CD4-positive, alpha-beta memory T cell (primary cell): ENCODE results near the gene DND1. TPM values are rescaled to one million over a fixed set of nuclear protein-coding genes. Genes with fewer than 3 reads are reported as not detected.
"Not testable (repeated sequence)": the region's sequence is repeated elsewhere in the genome, so short reads cannot be mapped to it uniquely, and the experiment has no call there.

ENCODE experiments used
- CTCF ChIA-PET: fragments of 350-600 bp; sonication (Branson Sonifier 250); formaldehyde crosslinking; loops from one replicate; lab custom pipeline; 2021; ENCODE audit warnings: inconsistent platforms; ENCODE audit not compliant: partially characterized antibody; lab: Charles Lee
- POLR2A ChIA-PET: fragments of 350-600 bp; sonication (Branson Sonifier 250); formaldehyde crosslinking; loops from one replicate; lab custom pipeline; 2021; ENCODE audit not compliant: partially characterized antibody; lab: Charles Lee
- DNase-seq, 5 donors: peaks; one replicate each; pipeline versions ENCODE4 v3.0.0 to v3.0.0-alpha.2; 2020 to 2022; ENCODE audit warnings: mixed read lengths in 1 of 5
- H3K27ac ChIP-seq: one replicate; pipeline ENCODE4 v1.7.0; 2013; ENCODE audit warnings: low read depth, low read length
- H3K27me3 ChIP-seq: 2 replicates; pipeline ENCODE4 v1.7.0; 2013; ENCODE audit warnings: mild to moderate bottlenecking, low read length, moderate library complexity; ENCODE audit not compliant: insufficient read depth
- H3K36me3 ChIP-seq: 2 replicates; pipeline ENCODE4 v1.7.0; 2013; ENCODE audit warnings: mild to moderate bottlenecking, low read length, moderate library complexity; ENCODE audit not compliant: insufficient read depth
- H3K4me1 ChIP-seq: 2 replicates; pipeline ENCODE4 v1.7.0; 2013; ENCODE audit warnings: mild to moderate bottlenecking, low read length, moderate library complexity; ENCODE audit not compliant: insufficient read depth
- H3K4me3 ChIP-seq, 2 donors: one replicate each; pipeline ENCODE4 v1.7.0; 2013; ENCODE audit warnings: low read length in 2 of 2, mild to moderate bottlenecking in 1 of 2
- H3K9me3 ChIP-seq, 2 donors: one replicate each; pipeline ENCODE4 v1.7.0; 2013; ENCODE audit warnings: low read length in 2 of 2, control low read depth in 1 of 2; ENCODE audit not compliant: control insufficient read depth in 1 of 2
- H3K27ac Mint-ChIP-seq, 7 donors: one replicate each; pipeline ENCODE4 v1.8.0; 2020 to 2021; ENCODE audit warnings: mixed read lengths in 7 of 7, mild to moderate bottlenecking in 6 of 7, inconsistent platforms in 3 of 7, moderate library complexity in 3 of 7
- H3K27me3 Mint-ChIP-seq, 2 donors: one replicate each; pipeline ENCODE4 v1.8.0; 2020 to 2021; ENCODE audit warnings: mixed read lengths in 2 of 2
- H3K36me3 Mint-ChIP-seq, 2 donors: one replicate each; pipeline ENCODE4 v1.8.0; 2020 to 2021; ENCODE audit warnings: mixed read lengths in 2 of 2, inconsistent platforms in 1 of 2, mild to moderate bottlenecking in 1 of 2
- H3K4me1 Mint-ChIP-seq, 4 donors: one replicate each; pipeline ENCODE4 v1.8.0; 2020 to 2021; ENCODE audit warnings: mixed read lengths in 4 of 4, mild to moderate bottlenecking in 1 of 4
- H3K4me3 Mint-ChIP-seq, 8 donors: one replicate each; pipeline ENCODE4 v1.8.0; 2020 to 2021; ENCODE audit warnings: mixed read lengths in 8 of 8, mild to moderate bottlenecking in 7 of 8, moderate library complexity in 6 of 8, inconsistent platforms in 3 of 8
- H3K9me3 Mint-ChIP-seq, 8 donors: one replicate each; pipeline ENCODE4 v1.8.0; 2020 to 2021; ENCODE audit warnings: mixed read lengths in 8 of 8, mild to moderate bottlenecking in 5 of 8, inconsistent platforms in 3 of 8, moderate library complexity in 1 of 8
- intact Hi-C: fragments of 100-400 bp; cut with micrococcal nuclease; formaldehyde crosslinking; loops from one replicate; pipeline ENCODE4 v1.15.1; 2023
- polyA plus RNA-seq, 2 donors: library from polyadenylated mRNA; unstranded; fragments of 300-500 nt; fragmentation: Illumina TruSeq; gene quantifications; one replicate each; pipeline ENCODE4 v1.2.3, GENCODE V29; 2021
- total RNA-seq, 2 experiments: library from RNA; stranded (reverse); gene quantifications; one replicate each; pipeline ENCODE4 v1.2.3, GENCODE V29; 2021

The DND1 gene
- total and polyA plus RNA-seq, 4 experiments from 2014 or later: 4.0 to 5.0 TPM; not detected in 2

DNA sequence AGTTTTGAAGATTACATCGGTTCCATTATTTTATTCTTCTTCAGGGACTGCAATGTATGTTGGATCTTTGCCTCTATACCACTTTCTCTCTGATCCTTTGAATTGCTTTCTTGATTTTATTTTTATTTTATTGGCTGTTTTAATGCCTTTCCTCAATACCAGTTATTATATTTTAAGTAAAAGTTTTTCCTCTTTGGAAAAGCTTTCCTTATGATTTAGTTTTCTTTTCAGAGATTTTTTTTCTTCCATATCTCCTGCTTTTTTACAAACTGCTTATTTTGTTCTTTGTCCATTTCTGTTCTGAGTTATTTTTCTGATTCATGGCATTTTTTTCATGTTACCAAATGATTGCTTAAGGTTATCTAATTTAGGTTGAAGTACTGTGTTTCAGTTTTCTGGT is 38.4 kb upstream of the DND1 start:
- Mint-ChIP-seq H3K4me1 (peaks cover 14 to 32% (median 22%) of the 10 kb centered on the region in 4 donors), H3K27me3 (peaks cover 0 to 8% of the 10 kb centered on the region in 2 donors), H3K4me3 (peak overlapping the region; percentile 53 to 100 (median 96)), H3K27ac (peak overlapping the region; percentile 91 to 100 (median 98)), H3K9me3 (peaks cover 0 to 9% (median 3%) of the 10 kb centered on the region in 8 donors), H3K36me3 (peaks cover 7 to 22% of the 10 kb centered on the region in 2 donors)
- H3K4me1 ChIP-seq: peaks cover 19% of the 10 kb centered on the region
- H3K27ac ChIP-seq: peak overlapping the region; percentile 82
- CTCF ChIA-PET: interaction anchor here (1.0 to 2.6 kb wide), 13 partner anchors 9 to 353 kb away, joined by 3 to 23 read pairs (median 5); partner anchors contain the start of genes CD14, EIF4EBP3, IK and NDUFA2
- intact Hi-C loops: loop anchor here (1.0 to 2.0 kb wide), 7 partner anchors 11 to 537 kb away; partner anchors contain the start of genes ANKHD1, CYSTM1, HARS1 and HARS2
- DNase-seq: no peak
- POLR2A ChIA-PET: interaction anchor here (0.9 to 5.2 kb wide), 18 partner anchors 8 to 1418 kb away, joined by 3 to 68 read pairs (median 10); partner anchors contain the start of genes ANKHD1, APBB3, CD14 and EIF4EBP3
- H3K27me3 ChIP-seq: no peaks in the 10 kb centered on the region
- H3K36me3 ChIP-seq: no peaks in the 10 kb centered on the region
- no peaks in the 10 kb centered on the region for H3K9me3 ChIP-seq
- no peak overlapping the region for H3K4me3 ChIP-seq

DNA sequence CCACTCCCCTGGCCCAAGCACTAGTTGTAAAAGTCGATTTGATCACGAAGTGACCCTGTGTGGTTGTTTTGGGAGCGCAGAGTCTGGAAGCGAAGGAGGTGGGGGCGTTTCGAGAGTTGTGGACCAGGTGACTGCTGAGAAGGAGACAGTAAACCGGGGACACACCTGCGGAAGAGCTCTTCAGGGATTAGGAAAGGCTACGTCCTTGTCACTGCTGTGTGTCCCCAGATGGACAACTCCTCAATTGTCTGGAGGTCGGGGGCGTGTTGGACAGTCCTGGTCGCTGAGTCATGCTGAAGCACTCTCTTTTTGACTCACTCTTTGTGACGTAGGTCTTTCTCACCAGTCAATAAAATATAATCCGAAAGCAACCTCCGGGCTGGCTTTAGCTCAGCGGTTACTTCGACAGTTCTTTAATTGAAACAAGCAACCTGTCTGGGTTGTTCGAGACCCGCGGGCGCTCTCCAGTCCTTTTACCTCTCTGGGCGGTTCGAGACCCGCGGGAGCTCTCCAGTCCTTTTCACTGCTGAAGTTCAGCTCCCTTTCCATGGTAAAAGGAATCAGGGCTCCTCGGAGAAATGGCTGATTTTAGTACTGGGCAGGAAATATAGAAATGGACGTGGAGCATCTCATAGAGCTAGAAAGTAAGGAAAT is 37.6 kb upstream of the DND1 start:
- POLR2A ChIA-PET: interaction anchor here (0.6 to 5.2 kb wide), 29 partner anchors 9 to 1417 kb away, joined by 3 to 68 read pairs (median 5); partner anchors contain the start of genes ANKHD1, APBB3, CD14 and EIF4EBP3

DNA sequence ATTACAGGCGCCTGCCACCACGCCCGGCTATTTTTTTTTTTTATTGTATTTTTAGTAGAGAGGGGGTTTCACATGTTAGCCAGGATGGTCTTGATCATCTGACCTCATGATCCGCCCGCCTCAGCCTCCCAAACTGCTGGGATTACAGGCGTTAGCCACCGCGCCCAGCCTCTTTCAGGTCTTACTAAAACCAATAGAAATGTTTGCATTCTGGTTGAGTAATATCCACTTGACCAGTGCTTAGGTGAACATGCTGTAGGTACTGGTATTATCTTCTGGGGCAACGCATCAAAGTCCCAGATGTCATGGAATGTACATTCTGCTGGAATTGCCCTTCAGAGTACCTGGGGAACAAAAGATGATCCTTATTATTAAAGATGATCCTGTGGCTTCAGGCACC is 35.4 kb upstream of the DND1 start:
- H3K4me3 ChIP-seq, H3K27me3 ChIP-seq, H3K27me3 Mint-ChIP-seq, H3K27ac ChIP-seq, H3K9me3 Mint-ChIP-seq, DNase-seq, CTCF ChIA-PET, H3K9me3 ChIP-seq: not testable (repeated sequence)
- H3K36me3 ChIP-seq: peaks cover 27% of the 10 kb centered on the region
- H3K4me1 Mint-ChIP-seq: peaks cover 14 to 32% (median 23%) of the 10 kb centered on the region in 4 donors
- intact Hi-C loops: loop anchor here (10.0 kb wide), 1 partner anchor 604 kb away; no protein-coding TSS in a partner anchor
- H3K27ac Mint-ChIP-seq: peak overlapping the region in 2 of 7 donors; percentile 73 to 100
- POLR2A ChIA-PET: interaction anchor here (1.4 to 5.2 kb wide), 6 partner anchors 7 to 308 kb away, joined by 3 to 68 read pairs (median 59); partner anchors contain the start of genes ANKHD1, HARS1, HARS2 and IK
- H3K4me1 ChIP-seq: peaks cover 19% of the 10 kb centered on the region
- peak overlapping the region in 2 of 8 donors; percentile 65 to 99 for H3K4me3 Mint-ChIP-seq
- peaks cover 30 to 47% of the 10 kb centered on the region in 2 donors for H3K36me3 Mint-ChIP-seq

More for the DNA sequence above, 37.6 kb upstream of the DND1 start:
- Mint-ChIP-seq H3K36me3 (peaks cover 13 to 28% of the 10 kb centered on the region in 2 donors), H3K4me3 (peak overlapping the region; percentile 96 to 100 (median 99)), H3K27ac (peak overlapping the region; percentile 97 to 100 (median 99)), H3K27me3 (peaks cover 0 to 8% of the 10 kb centered on the region in 2 donors), H3K4me1 (peaks cover 15 to 32% (median 23%) of the 10 kb centered on the region in 4 donors), H3K9me3 (peaks cover 0 to 9% (median 3%) of the 10 kb centered on the region in 8 donors)
- CTCF ChIA-PET: interaction anchor here (1.1 to 2.6 kb wide), 17 partner anchors 10 to 609 kb away, joined by 3 to 23 read pairs (median 4); partner anchors contain the start of genes CD14, EIF4EBP3, IK and NDUFA2
- Histone ChIP-seq H3K36me3 (peaks cover 7% of the 10 kb centered on the region), H3K27me3 (no peaks in the 10 kb centered on the region), H3K27ac (peak overlapping the region; percentile 82), H3K9me3 (no peaks in the 10 kb centered on the region), H3K4me3 (peak overlapping the region; percentile 71 to 92), H3K4me1 (peaks cover 19% of the 10 kb centered on the region)
- peak; percentile 86 to 95 (median 93) for DNase-seq
- intact Hi-C loops: loop anchor here (1.0 to 2.0 kb wide), 7 partner anchors 11 to 536 kb away; partner anchors contain the start of genes ANKHD1, CYSTM1, HARS1 and HARS2

DNA sequence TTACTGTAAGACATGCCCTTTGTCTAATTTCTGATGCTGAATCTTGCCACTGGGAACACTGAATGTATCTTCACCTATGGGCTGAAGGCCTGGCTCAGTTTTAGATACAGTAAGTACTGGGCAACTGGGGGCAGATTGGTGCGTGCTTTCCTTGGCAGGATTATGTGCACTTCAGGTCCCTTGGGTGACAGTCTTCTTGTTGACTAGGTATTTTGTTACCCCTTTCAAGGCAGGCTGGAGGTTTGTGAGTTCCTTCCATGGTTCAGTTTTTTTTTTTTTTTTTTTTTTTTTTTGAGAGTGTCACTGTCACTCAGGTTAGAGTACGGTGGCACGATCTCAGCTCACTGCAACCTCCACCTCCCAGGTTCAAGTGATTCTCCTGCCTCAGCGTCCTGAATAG is 34.4 kb upstream of the DND1 start:
- Mint-ChIP-seq H3K27me3 (peaks cover 0 to 8% of the 10 kb centered on the region in 2 donors), H3K36me3 (peaks cover 37 to 54% of the 10 kb centered on the region in 2 donors), H3K4me1 (peaks cover 11 to 28% (median 21%) of the 10 kb centered on the region in 4 donors), H3K27ac (peak overlapping the region in 6 of 7 donors; percentile 1 to 79 (median 38)), H3K9me3 (peaks cover 0 to 9% (median 3%) of the 10 kb centered on the region in 8 donors), H3K4me3 (peak overlapping the region in 2 of 8 donors; percentile 25 to 49)
- Histone ChIP-seq H3K9me3 (no peaks in the 10 kb centered on the region), H3K27me3 (no peaks in the 10 kb centered on the region), H3K27ac (no peak overlapping the region), H3K36me3 (peaks cover 33% of the 10 kb centered on the region), H3K4me1 (peaks cover 19% of the 10 kb centered on the region), H3K4me3 (no peak overlapping the region)
- intact Hi-C loops: loop anchor here (10.0 kb wide), 1 partner anchor 603 kb away; no protein-coding TSS in a partner anchor
- ChIA-PET POLR2A (interaction anchor here (1.4 to 5.0 kb wide), 4 partner anchors 18 to 307 kb away, joined by 3 to 68 read pairs (median 32); partner anchors contain the start of genes ANKHD1, HARS1, HARS2 and IK), CTCF (interaction anchor here (0.6 to 0.7 kb wide), 2 partner anchors 18 to 305 kb away, joined by 4 read pairs; no protein-coding TSS in a partner anchor)
- no peak for DNase-seq

DNA sequence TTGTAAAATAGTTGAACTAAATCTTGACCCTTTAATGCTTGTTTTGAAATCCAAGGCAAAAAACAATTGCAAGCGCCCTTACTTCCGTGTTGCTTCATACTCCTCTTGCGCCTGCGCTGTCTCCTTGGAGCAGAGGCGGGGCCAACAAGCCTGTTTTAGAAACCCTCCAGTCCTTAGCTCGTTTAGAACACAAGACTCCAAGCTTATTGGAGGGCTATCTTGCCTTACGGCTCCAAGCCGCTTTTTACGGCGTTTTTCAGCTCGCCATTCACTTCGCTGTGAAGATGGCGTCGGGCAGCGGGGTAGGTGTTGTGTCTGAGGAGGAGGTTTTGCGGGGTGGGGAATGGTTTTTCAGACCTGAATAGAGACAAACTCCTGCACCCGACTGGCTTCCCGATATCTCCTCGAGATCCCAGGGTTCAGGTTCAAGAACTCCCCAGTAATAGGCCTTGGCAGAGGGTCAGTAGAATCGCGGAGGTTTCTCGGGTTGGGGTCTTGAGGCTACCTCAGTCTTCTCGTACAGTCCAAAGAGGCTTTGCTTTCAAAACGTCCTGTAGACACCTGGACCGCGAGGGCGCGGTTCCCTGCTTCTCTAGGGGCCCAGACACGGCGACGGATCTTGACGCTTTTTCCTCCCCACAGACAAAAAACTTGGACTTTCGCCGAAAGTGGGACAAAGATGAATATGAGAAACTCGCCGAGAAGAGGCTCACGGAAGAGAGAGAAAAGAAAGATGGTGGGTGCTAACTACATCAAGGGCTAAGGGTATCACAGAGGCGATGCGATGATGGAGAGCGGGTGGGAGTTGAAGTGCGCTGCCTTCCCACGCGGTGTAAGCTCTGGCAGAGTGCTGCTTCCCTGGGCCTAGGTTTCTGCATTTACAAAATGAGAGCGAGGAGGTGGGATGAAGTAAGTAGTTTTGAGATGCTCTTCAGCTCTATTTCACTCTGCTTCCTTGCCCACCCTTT is 27.1 kb upstream of the DND1 start, which contains the start of gene ZMAT2:
Gene ZMAT2 (plus strand): TSS at position 271 of the 968 bp plus-strand sequence. CDS start 14 bp downstream, at position 285.
- Mint-ChIP-seq H3K27ac (peak within 1 kb of the TSS; percentile 91 to 99 (median 98)), H3K27me3 (no peaks in the 10 kb centered on the region), H3K9me3 (peaks cover 0 to 4% (median 0%) of the 10 kb centered on the region in 8 donors), H3K36me3 (peaks cover 62 to 83% of the 10 kb centered on the region in 2 donors), H3K4me3 (peak within 1 kb of the TSS; percentile 95 to 99 (median 98)), H3K4me1 (peaks cover 17 to 31% (median 23%) of the 10 kb centered on the region in 4 donors)
- peak within 1 kb of the TSS; percentile 80 for H3K27ac ChIP-seq
- H3K27me3 ChIP-seq: no peaks in the 10 kb centered on the region
- peaks cover 66% of the 10 kb centered on the region for H3K36me3 ChIP-seq
- DNase-seq: peak; percentile 89 to 98 (median 94)
- H3K4me3 ChIP-seq: peak within 1 kb of the TSS; percentile 48 to 91
- POLR2A ChIA-PET: interaction anchor here (0.7 to 4.7 kb wide), 11 partner anchors 10 to 1359 kb away, joined by 3 to 63 read pairs (median 5); partner anchors contain the start of genes ANKHD1, DND1, EIF4EBP3 and HARS1
- intact Hi-C loops: loop anchor here (1.0 to 10.0 kb wide), 8 partner anchors 9 to 596 kb away; partner anchors contain the start of genes ANKHD1, APBB3, HARS1 and HARS2
- no peaks in the 10 kb centered on the region for H3K9me3 ChIP-seq
- H3K4me1 ChIP-seq: peaks cover 18% of the 10 kb centered on the region
- CTCF ChIA-PET: interaction anchor here (0.8 to 3.7 kb wide), 8 partner anchors 7 to 348 kb away, joined by 3 to 15 read pairs (median 3); partner anchors contain the start of genes IK and NDUFA2
